HFFc6 (cell line): ENCODE data around the gene DIP2B. TPM values are rescaled to one million over a fixed set of nuclear protein-coding genes. Genes with fewer than 3 reads are reported as not detected.
"Not testable (repeated sequence)": the region's sequence is repeated elsewhere in the genome, so short reads cannot be mapped to it uniquely, and the experiment has no call there.

Source experiments
- DNase-seq: peaks from one replicate; pipeline ENCODE4 v3.0.0-alpha.2; 2018
- H3K27ac Mint-ChIP-seq: 2 replicates; pipeline ENCODE4 v1.8.0; 2020; ENCODE audit warnings: mild to moderate bottlenecking, mixed read lengths
- H3K27me3 Mint-ChIP-seq: 2 replicates; pipeline ENCODE4 v1.8.0; 2021; ENCODE audit warnings: mild to moderate bottlenecking, moderate library complexity, mixed read lengths; ENCODE audit not compliant: insufficient read depth
- H3K36me3 Mint-ChIP-seq: 2 replicates; pipeline ENCODE4 v1.8.0; 2021; ENCODE audit warnings: low read depth, mixed read lengths
- H3K4me1 Mint-ChIP-seq: 2 replicates; pipeline ENCODE4 v1.8.0; 2020; ENCODE audit warnings: low read depth, mixed read lengths
- H3K4me3 Mint-ChIP-seq: 2 replicates; pipeline ENCODE4 v1.8.0; 2020; ENCODE audit warnings: mild to moderate bottlenecking, moderate library complexity, mixed read lengths
- H3K9me3 Mint-ChIP-seq: 2 replicates; pipeline ENCODE4 v1.8.0; 2020; ENCODE audit warnings: mild to moderate bottlenecking, mixed read lengths
- total RNA-seq, 6 experiments: library from RNA; stranded (reverse); fragmentation: NEBNext Ultra II Directional; extraction: Animal tissue kit (Norgen Biotek cat#: 25700); gene quantifications; 2 replicates in 1 of 6; 3 replicates in 5 of 6; pipeline ENCODE4 v1.2.3, GENCODE V29; 2021
- TF ChIP-seq, protein P1 (sequence below): fragments of 200-600 bp; sonication (generic); IDR thresholded peaks from 2 replicates; pipeline ENCODE4 v1.5.0; 2021; ENCODE audit warnings: antibody characterized with exemption, mild to moderate bottlenecking

Gene DIP2B
- total RNA-seq, 6 experiments from 2014 or later = 17.4 to 24.7 (median 20.6) TPM

DNA sequence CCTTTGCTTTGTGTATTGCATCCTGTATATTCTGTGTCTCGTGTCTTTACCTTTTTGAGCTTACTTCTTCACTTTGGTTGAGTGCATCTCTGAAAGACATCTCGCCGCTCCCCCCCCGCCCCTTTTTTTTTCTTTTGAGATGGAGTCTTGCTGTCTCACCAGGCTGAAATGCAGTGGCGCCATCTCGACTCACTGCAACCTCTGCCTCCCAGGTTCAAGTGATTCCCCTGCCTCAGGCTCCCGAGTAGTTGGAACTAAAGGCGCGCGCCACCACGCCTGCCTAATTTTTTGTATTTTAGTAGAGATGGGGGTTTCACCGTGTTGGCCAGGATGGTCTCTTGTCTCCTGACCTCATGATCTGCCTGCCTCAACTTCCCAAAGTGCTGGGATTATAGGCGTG lies 49.9 kb downstream of the DIP2B start:
- H3K27ac Mint-ChIP-seq = no peak overlapping the region
- no peak for DNase-seq
- no peak overlapping the region for H3K4me3 Mint-ChIP-seq
- H3K4me1 Mint-ChIP-seq = peaks cover 42% of the 10 kb centered on the region
- no peaks in the 10 kb centered on the region for H3K27me3 Mint-ChIP-seq
- peaks cover 14% of the 10 kb centered on the region for H3K36me3 Mint-ChIP-seq
- no peaks in the 10 kb centered on the region for H3K9me3 Mint-ChIP-seq
- TF ChIP-seq, protein P1, sequence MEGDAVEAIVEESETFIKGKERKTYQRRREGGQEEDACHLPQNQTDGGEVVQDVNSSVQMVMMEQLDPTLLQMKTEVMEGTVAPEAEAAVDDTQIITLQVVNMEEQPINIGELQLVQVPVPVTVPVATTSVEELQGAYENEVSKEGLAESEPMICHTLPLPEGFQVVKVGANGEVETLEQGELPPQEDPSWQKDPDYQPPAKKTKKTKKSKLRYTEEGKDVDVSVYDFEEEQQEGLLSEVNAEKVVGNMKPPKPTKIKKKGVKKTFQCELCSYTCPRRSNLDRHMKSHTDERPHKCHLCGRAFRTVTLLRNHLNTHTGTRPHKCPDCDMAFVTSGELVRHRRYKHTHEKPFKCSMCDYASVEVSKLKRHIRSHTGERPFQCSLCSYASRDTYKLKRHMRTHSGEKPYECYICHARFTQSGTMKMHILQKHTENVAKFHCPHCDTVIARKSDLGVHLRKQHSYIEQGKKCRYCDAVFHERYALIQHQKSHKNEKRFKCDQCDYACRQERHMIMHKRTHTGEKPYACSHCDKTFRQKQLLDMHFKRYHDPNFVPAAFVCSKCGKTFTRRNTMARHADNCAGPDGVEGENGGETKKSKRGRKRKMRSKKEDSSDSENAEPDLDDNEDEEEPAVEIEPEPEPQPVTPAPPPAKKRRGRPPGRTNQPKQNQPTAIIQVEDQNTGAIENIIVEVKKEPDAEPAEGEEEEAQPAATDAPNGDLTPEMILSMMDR = no peak

DNA sequence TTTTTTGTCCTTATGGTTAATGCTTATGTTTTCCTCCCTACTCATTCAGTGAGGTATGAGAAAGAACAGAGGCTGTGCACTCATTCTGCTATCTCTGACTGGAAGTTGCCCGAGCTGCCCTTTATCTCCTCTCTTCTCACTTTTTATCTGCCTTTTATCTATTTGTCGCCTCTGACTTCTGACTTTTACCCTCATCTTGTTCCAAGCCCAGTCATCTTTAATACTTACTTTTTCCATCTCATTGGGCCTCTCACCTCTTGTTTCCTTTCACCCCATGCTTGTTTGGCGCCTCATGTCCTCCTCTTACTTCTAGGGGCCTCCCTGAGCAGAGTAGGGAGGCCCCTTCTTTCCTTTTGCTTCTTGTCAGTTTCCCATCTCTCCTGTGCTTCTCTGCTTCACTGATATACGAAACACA lies 50.7 kb downstream of the DIP2B start:
- peaks cover 34% of the 10 kb centered on the region for H3K4me1 Mint-ChIP-seq
- no peak overlapping the region for H3K4me3 Mint-ChIP-seq
- H3K36me3 Mint-ChIP-seq = peaks cover 14% of the 10 kb centered on the region
- no peak for DNase-seq
- peak overlapping the region; percentile 7; the same call in 1 of the 2 replicates for H3K27ac Mint-ChIP-seq
- TF ChIP-seq, protein P1 = no peak
- H3K27me3 Mint-ChIP-seq = no peaks in the 10 kb centered on the region
- no peaks in the 10 kb centered on the region for H3K9me3 Mint-ChIP-seq

GRCh38 chr12:50556273-50556672 lies 51.5 kb downstream of the DIP2B start:
- Mint-ChIP-seq H3K36me3 (peaks cover 14% of the 10 kb centered on the region), H3K4me3 (no peak overlapping the region; the same call in 1 of the 2 replicates), H3K9me3 (no peaks in the 10 kb centered on the region), H3K4me1 (peaks cover 34% of the 10 kb centered on the region), H3K27me3 (no peaks in the 10 kb centered on the region), H3K27ac (peak overlapping the region; percentile 76; the same call in 1 of the 2 replicates)
- DNase-seq = no peak
- TF ChIP-seq, protein P1 = no peak

- not testable (repeated sequence) for H3K27me3 Mint-ChIP-seq, H3K9me3 Mint-ChIP-seq
- DNase-seq = peak; percentile 79
- Mint-ChIP-seq H3K4me3 (peak overlapping the region; percentile 55), H3K27ac (peak overlapping the region; percentile 76), H3K4me1 (peaks cover 34% of the 10 kb centered on the region), H3K36me3 (peaks cover 12% of the 10 kb centered on the region)
Observed at GRCh38 chr12:50556796-50557195, 52.0 kb downstream of the DIP2B start.

DNA sequence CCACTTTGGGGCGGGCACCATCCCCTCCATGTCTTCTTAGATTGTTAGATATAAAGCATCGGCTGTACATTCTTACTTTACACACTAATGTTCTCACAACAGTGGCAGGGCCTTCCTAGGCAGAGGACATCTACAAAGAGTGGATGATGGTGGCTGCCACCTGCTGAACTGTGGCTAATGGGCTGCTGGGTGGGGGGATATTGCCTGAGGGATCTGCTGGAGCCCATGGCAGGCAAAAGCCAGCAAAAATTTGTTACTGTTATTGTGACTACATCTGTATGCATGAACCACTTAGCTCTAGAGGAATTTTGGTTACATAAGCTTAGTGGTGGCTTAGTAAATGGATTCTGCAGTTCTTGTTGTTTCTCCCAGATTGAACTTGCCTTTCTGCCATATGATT lies 52.6 kb downstream of the DIP2B start:
- no peaks in the 10 kb centered on the region for H3K27me3 Mint-ChIP-seq
- H3K4me3 Mint-ChIP-seq = peak overlapping the region; percentile 55
- H3K27ac Mint-ChIP-seq = peak overlapping the region; percentile 76
- H3K9me3 Mint-ChIP-seq = no peaks in the 10 kb centered on the region
- TF ChIP-seq, protein P1 = no peak
- no peak for DNase-seq
- H3K4me1 Mint-ChIP-seq = peaks cover 34% of the 10 kb centered on the region
- H3K36me3 Mint-ChIP-seq = peaks cover 9% of the 10 kb centered on the region

DNA sequence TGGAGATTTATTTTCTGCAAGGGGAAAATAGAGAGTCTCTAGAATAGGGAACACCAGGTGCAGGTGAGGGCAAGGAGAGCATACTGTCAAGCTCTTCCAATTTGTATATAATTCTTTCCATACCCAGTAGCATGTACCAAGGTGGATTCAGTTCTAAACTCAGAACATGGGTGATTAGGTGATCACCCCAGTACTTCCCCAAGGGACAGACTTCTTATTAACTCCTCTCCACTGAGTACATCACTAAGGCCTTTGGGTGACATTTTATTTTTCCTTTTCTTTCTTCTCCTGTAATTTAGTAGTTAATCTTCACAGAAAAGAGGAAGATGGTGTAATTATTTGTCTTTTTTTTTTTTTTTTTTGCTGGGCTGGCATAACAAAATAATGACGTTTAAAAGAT lies 54.2 kb downstream of the DIP2B start:
- H3K27ac Mint-ChIP-seq = no peak overlapping the region
- peaks cover 39% of the 10 kb centered on the region for H3K4me1 Mint-ChIP-seq
- no peaks in the 10 kb centered on the region for H3K27me3 Mint-ChIP-seq

More for the DNA sequence above, 54.2 kb downstream of the DIP2B start:
- TF ChIP-seq, protein P1 = no peak
- DNase-seq = no peak
- Mint-ChIP-seq H3K36me3 (peaks cover 5% of the 10 kb centered on the region), H3K9me3 (no peaks in the 10 kb centered on the region), H3K4me3 (no peak overlapping the region)
